Esophagus squamous epithelium (tissue), 4 donors: ENCODE data around the gene IFNGR2.

Source experiments
- CTCF ChIP-seq, 6 experiments: fragments of 450-650 bp in 4 of 6; fragments of 200-600 bp in 2 of 6; sonication (generic) in 2 of 6; IDR thresholded peaks; one replicate each; pipeline ENCODE4 v1.5.1; 2016 to 2019; ENCODE audit warnings: antibody characterized with exemption in 6 of 6, mild to moderate bottlenecking in 4 of 6, moderate library complexity in 4 of 6
- POLR2A ChIP-seq, 4 donors: fragments of 450-650 bp; IDR thresholded peaks; one replicate each; pipeline ENCODE4 v1.6.1; 2017; ENCODE audit warnings: antibody characterized with exemption in 4 of 4, mild to moderate bottlenecking in 4 of 4, moderate library complexity in 3 of 4

DNA sequence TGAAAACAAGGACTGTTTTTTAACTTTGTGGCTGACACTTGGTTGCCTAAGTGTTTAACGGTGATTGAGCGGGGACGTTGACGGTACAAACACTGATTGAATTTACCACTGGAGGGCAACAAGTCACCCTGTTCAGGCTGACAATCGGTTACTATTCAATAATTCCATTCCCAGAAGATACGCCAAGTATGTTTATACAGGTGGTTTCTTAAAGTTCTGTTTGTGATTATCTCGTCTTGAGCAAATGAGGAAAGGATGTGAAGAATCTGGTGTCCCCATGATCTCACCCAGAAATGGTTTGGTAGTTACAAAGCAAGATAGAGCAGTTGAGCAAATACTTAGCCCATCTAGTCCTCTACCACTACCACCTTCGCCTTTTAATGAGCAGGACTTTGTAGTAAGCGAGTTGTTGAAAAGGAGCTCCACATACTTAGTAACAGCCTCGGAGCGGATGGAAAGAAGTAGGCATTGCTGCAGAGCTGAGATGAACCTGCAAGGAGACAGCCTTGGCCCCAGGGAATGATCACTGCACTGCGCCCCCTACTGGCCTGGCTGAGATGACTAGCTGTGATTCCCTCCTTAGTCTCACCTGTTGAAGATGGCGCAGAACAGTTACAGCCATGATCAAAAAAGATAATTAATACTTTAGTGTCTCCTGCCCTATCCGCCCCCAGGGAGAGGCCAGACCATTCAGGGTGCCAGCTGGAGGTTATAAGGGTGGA lies 42.2 kb upstream of the IFNGR2 start:
- peak; percentile 65 to 94 (median 84) for TF ChIP-seq CTCF (IDR thresholded peaks at IDR 0.05)
- TF ChIP-seq POLR2A (IDR thresholded peaks at IDR 0.05): no peak
